Measurements from ENCODE around the gene ENDOD1.

Gene ENDOD1

GRCh38 chr11:95142431-95142830 lies 52.8 kb downstream of the ENDOD1 start:
- DNase-seq (ENCODE audit: low read depth), result no peak
- no peak overlapping the region for H3K4me3 ChIP-seq (ENCODE audit: low read depth, low read length)
- no peak for TF ChIP-seq CTCF (conservative IDR thresholded peaks at IDR 0.05; ENCODE audit: low read depth, low read length)

GRCh38 chr11:95143106-95143681 lies 53.5 kb downstream of the ENDOD1 start:
- H3K4me3 ChIP-seq (ENCODE audit: low read depth, low read length), result no peak overlapping the region
- no peak for TF ChIP-seq CTCF (conservative IDR thresholded peaks at IDR 0.05; ENCODE audit: low read depth, low read length)
- no peak for DNase-seq (ENCODE audit: low read depth)

- no peak for DNase-seq (ENCODE audit: low read depth)
Measured at GRCh38 chr11:95144313-95145235, 54.9 kb downstream of the ENDOD1 start.

GRCh38 chr11:95145430-95146060 lies 55.9 kb downstream of the ENDOD1 start:
- no peak for DNase-seq (ENCODE audit: low read depth)
- no peak overlapping the region for H3K4me3 ChIP-seq (ENCODE audit: low read depth, low read length)
- TF ChIP-seq CTCF (conservative IDR thresholded peaks at IDR 0.05; ENCODE audit: low read depth, low read length), result no peak

More at GRCh38 chr11:95144313-95145235, 54.9 kb downstream of the ENDOD1 start:
- H3K4me3 ChIP-seq (ENCODE audit: low read depth, low read length), result no peak overlapping the region
- TF ChIP-seq CTCF (conservative IDR thresholded peaks at IDR 0.05; ENCODE audit: low read depth, low read length), result no peak

GRCh38 chr11:95147364-95147905 lies 57.8 kb downstream of the ENDOD1 start:
- H3K4me3 ChIP-seq (ENCODE audit: low read depth, low read length), result no peak overlapping the region
- DNase-seq (ENCODE audit: low read depth), result peak; percentile 94
- TF ChIP-seq CTCF (conservative IDR thresholded peaks at IDR 0.05; ENCODE audit: low read depth, low read length), result no peak

- TF ChIP-seq CTCF (conservative IDR thresholded peaks at IDR 0.05; ENCODE audit: low read depth, low read length), result no peak
- no peak overlapping the region for H3K4me3 ChIP-seq (ENCODE audit: low read depth, low read length)
- no peak for DNase-seq (ENCODE audit: low read depth)
Measured at GRCh38 chr11:95148406-95148805, 58.8 kb downstream of the ENDOD1 start.

All from choroid plexus epithelial cell (primary cell).